Duodenal mucosa (tissue), 2 donors: Measurements from ENCODE around the gene SMKR1.

Experiments used
- H3K27ac ChIP-seq: one replicate; pipeline ENCODE4 v1.7.0; 2013; ENCODE audit warnings: low read depth, low read length
- H3K27me3 ChIP-seq, 2 donors: one replicate each; pipeline ENCODE4 v1.7.0; 2013; ENCODE audit warnings: low read length in 2 of 2, control low read depth in 1 of 2; ENCODE audit not compliant: insufficient read depth in 2 of 2, control insufficient read depth in 1 of 2
- H3K36me3 ChIP-seq, 2 donors: one replicate each; pipeline ENCODE4 v1.7.0; 2013; ENCODE audit warnings: low read length in 2 of 2, control low read depth in 1 of 2; ENCODE audit not compliant: insufficient read depth in 2 of 2, control insufficient read depth in 1 of 2
- H3K4me1 ChIP-seq, 2 donors: one replicate each; pipeline ENCODE4 v1.7.0; 2013; ENCODE audit warnings: low read length in 2 of 2, control low read depth in 1 of 2; ENCODE audit not compliant: insufficient read depth in 2 of 2, control insufficient read depth in 1 of 2
- H3K4me3 ChIP-seq, 2 donors: one replicate each; pipeline ENCODE4 v1.7.0; 2013; ENCODE audit warnings: low read length in 2 of 2, low read depth in 1 of 2
- H3K9ac ChIP-seq, 2 donors: one replicate each; pipeline ENCODE4 v1.7.0; 2013; ENCODE audit warnings: low read length in 2 of 2, low read depth in 1 of 2
- H3K9me3 ChIP-seq, 2 donors: one replicate each; pipeline ENCODE4 v1.7.0; 2013; ENCODE audit warnings: low read length in 2 of 2, control low read depth in 1 of 2; ENCODE audit not compliant: control insufficient read depth in 1 of 2

Gene SMKR1

DNA sequence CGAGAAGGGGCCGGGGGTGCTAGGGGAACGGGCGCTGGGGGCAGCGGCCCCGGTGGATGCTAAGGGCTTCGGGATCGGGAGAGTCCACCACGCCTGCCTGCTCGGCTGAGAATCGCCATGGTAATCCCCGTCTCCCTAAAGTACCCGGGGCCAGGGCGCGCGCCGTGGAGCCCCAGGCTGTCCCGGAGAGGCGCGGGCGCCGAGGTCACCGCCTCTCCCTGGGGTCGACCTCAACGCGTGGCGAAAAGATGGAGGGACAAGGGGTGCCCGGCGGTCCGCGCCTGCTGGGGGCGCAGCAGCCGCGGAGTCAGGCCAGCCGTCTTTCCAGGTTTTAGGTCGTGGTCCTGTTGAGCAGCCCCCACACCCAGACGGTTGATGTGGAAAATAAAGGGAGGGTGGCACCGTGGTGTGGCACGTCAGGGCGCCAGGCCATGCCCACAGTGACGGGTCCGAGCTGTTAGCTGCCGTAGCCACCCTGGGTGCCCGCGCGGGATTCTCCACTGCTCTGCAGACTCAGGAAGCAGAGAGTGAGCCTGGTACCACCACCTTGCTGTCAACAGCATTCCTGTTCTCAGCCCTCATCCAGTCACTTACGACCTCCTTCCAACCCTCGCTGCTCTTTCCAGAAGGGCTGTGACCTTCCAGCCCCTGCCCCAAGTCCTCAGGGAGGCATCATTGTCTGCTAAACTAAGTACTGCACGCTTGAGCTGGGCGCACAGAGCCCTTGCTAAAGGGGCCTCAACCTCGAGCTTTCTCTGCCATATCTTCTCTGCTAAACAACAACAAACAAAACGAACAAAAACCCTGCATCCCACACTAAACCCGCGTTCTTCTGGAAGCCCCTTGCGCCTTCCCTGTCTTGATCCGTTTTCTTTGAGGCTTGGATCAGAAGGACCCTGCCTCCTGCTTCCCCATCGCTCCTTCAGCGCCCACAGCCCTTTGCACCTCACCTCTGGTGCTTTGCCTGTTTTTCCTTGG is 666 bp downstream of the SMKR1 start:
- peak overlapping the region; percentile 58 to 65 for H3K4me3 ChIP-seq
- no peak overlapping the region for H3K27ac ChIP-seq
- no peaks in the 10 kb centered on the region for H3K36me3 ChIP-seq
- H3K9ac ChIP-seq: peak overlapping the region; percentile 4 to 32
- no peaks in the 10 kb centered on the region for H3K9me3 ChIP-seq
- peaks cover 5 to 7% of the 10 kb centered on the region in 2 donors for H3K27me3 ChIP-seq
- H3K4me1 ChIP-seq: peaks cover 7 to 11% of the 10 kb centered on the region in 2 donors

- H3K4me3 ChIP-seq: no peak overlapping the region
These were observed 1.4 kb downstream of the SMKR1 start for GRCh38 chr7:129503725-129504124.

DNA sequence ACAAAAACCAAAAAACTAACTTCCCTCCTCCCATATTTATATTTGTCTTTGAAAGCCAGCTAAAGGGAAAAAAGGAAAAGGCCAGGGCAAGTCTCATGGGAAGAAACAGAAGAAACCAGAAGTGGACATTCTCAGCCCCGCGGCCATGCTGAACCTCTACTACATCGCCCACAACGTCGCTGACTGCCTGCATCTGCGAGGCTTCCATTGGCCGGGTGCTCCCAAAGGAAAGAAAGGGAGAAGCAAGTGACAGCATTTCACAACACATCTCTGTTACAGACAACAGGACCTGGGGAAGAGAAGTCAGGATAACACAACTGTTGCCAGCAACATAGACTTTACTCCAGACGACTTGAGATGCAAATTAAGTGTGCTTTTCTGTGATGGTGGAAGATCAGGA is 9.9 kb downstream of the SMKR1 start:
- no peak overlapping the region for H3K9ac ChIP-seq
- no peak overlapping the region for H3K4me3 ChIP-seq
- H3K36me3 ChIP-seq: no peaks in the 10 kb centered on the region
- no peaks in the 10 kb centered on the region for H3K27me3 ChIP-seq
- no peaks in the 10 kb centered on the region for H3K4me1 ChIP-seq
- no peak overlapping the region for H3K27ac ChIP-seq
- no peaks in the 10 kb centered on the region for H3K9me3 ChIP-seq

More at GRCh38 chr7:129503725-129504124, 1.4 kb downstream of the SMKR1 start:
- Histone ChIP-seq H3K4me1 (peaks cover 7 to 11% of the 10 kb centered on the region in 2 donors), H3K36me3 (no peaks in the 10 kb centered on the region), H3K27me3 (peaks cover 5 to 7% of the 10 kb centered on the region in 2 donors), H3K9ac (no peak overlapping the region), H3K27ac (no peak overlapping the region), H3K9me3 (no peaks in the 10 kb centered on the region)

DNA sequence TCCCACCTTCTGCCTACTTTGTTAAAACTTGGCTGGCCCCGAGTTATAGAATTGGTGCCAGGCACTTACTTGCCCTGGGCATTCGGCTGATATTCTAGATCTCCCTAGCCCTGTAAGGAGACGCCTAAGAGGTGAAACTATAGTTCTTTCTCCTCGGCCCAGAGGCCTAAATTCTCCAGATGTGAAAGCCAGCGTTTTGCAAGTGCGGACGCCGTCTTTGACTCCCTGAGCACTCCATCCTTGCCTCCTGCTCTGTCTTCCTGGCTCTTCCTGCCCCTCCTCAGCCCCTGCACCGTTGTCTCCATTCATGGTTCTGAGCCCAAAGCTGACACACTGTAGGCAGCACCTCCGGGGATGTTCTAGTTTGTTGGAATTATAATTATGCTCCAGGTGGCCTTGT is 11.2 kb downstream of the SMKR1 start:
- H3K9ac ChIP-seq: no peak overlapping the region
- H3K27me3 ChIP-seq: no peaks in the 10 kb centered on the region
- no peaks in the 10 kb centered on the region for H3K36me3 ChIP-seq
- H3K4me1 ChIP-seq: no peaks in the 10 kb centered on the region
- H3K27ac ChIP-seq: no peak overlapping the region
- H3K4me3 ChIP-seq: no peak overlapping the region
- no peaks in the 10 kb centered on the region for H3K9me3 ChIP-seq

GRCh38 chr7:129514683-129515082 is 12.4 kb downstream of the SMKR1 start:
- H3K27me3 ChIP-seq: no peaks in the 10 kb centered on the region
- H3K9me3 ChIP-seq: no peaks in the 10 kb centered on the region
- no peaks in the 10 kb centered on the region for H3K4me1 ChIP-seq
- no peaks in the 10 kb centered on the region for H3K36me3 ChIP-seq
- H3K27ac ChIP-seq: no peak overlapping the region
- no peak overlapping the region for H3K9ac ChIP-seq
- no peak overlapping the region for H3K4me3 ChIP-seq

DNA sequence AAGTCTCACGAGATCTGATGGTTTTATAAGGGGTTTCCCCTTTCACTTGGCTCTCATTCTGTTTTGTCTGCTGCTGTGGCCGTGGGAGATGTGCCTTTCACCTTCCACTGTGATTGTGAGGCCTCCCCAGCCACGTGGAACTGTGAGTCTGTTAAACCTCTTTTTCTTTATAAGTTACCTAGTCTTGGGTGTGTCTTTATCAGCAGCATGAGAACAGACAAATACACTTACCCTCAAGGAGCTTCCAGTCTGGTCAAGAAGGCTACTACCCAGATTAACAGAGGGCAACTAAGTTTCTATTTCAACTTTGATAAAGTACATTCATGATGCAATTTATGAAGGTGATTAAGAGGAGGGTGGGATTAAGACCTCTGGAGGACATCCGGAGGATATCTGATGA is 13.1 kb downstream of the SMKR1 start:
- no peak overlapping the region for H3K27ac ChIP-seq
- H3K4me3 ChIP-seq: no peak overlapping the region
- no peaks in the 10 kb centered on the region for H3K4me1 ChIP-seq
- no peaks in the 10 kb centered on the region for H3K36me3 ChIP-seq
- no peak overlapping the region for H3K9ac ChIP-seq
- H3K27me3 ChIP-seq: no peaks in the 10 kb centered on the region
- no peaks in the 10 kb centered on the region for H3K9me3 ChIP-seq

DNA sequence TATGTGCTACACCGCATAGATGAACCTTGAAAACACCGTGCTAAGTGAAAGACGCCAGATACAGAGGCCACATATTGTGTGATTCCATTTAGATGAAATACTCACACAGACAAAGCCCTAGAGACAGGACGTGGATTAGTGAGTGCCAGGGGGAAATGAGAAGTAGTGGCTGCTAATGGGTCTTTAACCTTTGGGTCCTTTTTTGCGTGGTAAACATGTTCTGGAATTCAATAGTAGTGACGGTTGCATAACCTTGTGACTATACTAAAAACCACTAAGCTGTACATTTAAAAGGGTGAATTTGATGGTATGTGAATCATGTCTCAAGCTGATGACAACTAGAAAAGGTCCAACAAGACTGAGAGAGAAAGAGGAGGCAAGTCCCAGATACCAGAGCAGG is 15.6 kb downstream of the SMKR1 start:
- Histone ChIP-seq H3K36me3 (no peaks in the 10 kb centered on the region), H3K4me1 (no peaks in the 10 kb centered on the region), H3K9me3 (no peaks in the 10 kb centered on the region), H3K27me3 (peaks cover 0 to 1% of the 10 kb centered on the region in 2 donors), H3K9ac (no peak overlapping the region), H3K4me3 (no peak overlapping the region), H3K27ac (no peak overlapping the region)

DNA sequence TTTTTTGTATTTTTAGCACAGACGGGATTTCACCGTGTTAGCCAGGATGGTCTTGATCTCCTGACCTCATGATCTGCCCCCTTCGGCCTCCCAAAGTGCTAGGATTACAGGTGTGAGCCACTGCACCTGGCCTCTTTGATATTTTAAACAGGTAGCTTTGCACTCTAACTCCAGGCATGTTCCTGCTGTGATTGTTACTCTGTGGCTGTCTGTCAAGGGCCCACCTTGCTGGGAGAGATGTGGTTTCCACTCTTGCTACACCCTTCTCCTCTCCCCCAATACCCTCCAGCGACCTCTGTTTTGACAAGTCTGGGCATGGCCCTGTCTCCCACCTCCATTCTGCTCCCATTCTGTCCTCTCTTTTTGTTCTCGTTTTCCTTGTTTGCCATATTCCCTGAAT is 17.1 kb downstream of the SMKR1 start:
- H3K4me1 ChIP-seq: no peaks in the 10 kb centered on the region
- H3K36me3 ChIP-seq: no peaks in the 10 kb centered on the region
- no peak overlapping the region for H3K4me3 ChIP-seq
- no peak overlapping the region for H3K27ac ChIP-seq
- H3K9me3 ChIP-seq: no peaks in the 10 kb centered on the region
- H3K27me3 ChIP-seq: peaks cover 0 to 4% of the 10 kb centered on the region in 2 donors
- no peak overlapping the region for H3K9ac ChIP-seq

GRCh38 chr7:129522088-129522970 is 20.0 kb downstream of the SMKR1 start:
- H3K27ac ChIP-seq: no peak overlapping the region
- peaks cover 0 to 4% of the 10 kb centered on the region in 2 donors for H3K27me3 ChIP-seq
- no peak overlapping the region for H3K4me3 ChIP-seq
- no peaks in the 10 kb centered on the region for H3K36me3 ChIP-seq
- no peak overlapping the region for H3K9ac ChIP-seq
- H3K4me1 ChIP-seq: no peaks in the 10 kb centered on the region
- H3K9me3 ChIP-seq: no peaks in the 10 kb centered on the region

DNA sequence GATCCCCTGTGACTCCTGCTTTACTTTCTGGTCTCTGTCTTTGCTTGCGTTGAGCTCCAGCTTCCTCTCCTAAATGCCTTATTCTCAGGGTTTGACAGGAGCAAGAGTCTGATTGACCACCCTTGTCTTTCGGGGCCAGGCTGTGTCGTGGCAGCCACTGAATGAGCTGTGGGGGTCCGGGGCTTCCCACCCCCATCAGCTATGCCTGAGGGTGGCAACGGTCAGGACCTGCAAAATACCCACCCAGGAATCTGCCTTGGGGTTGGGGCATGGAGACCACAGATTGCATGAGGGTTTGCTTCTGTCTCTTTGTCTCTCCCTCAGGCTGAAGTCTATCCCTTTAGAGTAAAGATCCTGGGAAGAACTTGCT is 20.6 kb downstream of the SMKR1 start:
- peaks cover 0 to 4% of the 10 kb centered on the region in 2 donors for H3K27me3 ChIP-seq
- no peak overlapping the region for H3K9ac ChIP-seq
- no peaks in the 10 kb centered on the region for H3K4me1 ChIP-seq
- no peak overlapping the region for H3K27ac ChIP-seq
- no peaks in the 10 kb centered on the region for H3K36me3 ChIP-seq
- no peaks in the 10 kb centered on the region for H3K9me3 ChIP-seq
- H3K4me3 ChIP-seq: no peak overlapping the region
